Germinal center (tissue), 1 donor: ENCODE data around the gene RIC8A.

Experiments used
- DNase-seq: peaks from one replicate; pipeline ENCODE4 v3.0.0; 2012; ENCODE audit warnings: mixed read lengths, low spot score

The RIC8A gene

DNA sequence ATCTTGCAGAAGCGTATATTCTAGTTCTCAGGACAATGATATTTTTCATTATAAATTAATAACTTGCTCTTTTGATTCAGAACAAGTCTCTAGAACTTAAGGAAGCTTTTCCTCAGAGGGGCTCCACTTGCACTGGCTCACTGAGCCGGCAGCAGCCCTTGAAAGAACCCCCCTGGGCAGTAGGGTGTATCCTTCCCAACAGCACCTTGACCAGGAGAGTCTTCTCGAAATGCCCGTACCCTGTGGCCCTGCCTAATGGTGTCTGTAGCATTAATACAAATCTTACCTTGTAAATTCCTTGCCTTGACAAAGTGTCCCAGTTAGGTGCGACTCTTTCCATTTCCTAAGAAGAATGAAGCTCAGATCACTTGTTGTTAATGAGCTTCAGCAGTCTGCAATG, 42.8 kb downstream of the RIC8A start:
- DNase-seq = no peak

DNA sequence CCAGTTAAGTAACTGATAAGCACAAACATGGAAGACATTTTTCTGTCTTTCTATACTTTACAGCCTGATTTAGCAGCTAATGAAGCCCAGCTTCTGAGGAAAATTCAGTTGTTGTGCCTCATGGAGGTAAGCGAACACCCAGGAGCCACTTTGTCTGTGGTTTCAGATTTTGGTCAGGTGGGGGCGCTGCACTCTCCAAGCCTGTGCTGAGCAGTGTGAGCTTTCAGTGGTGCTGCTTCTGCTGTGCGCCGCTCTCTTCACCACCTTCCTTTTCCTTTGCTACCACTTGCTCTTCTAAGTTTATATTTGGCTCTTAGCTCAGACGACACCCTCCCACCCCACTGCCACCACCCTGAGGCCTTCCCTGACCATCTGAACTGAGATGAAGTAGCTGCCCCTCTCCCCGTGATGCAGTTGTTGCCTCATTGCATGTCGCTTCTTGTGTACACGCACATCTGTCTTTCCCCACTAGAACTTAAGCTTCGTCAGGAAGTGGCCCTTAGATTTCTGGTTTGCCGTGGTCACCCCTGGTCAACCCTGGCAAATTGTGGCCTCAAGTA, 43.3 kb downstream of the RIC8A start:
- DNase-seq = peak; percentile 31

DNA sequence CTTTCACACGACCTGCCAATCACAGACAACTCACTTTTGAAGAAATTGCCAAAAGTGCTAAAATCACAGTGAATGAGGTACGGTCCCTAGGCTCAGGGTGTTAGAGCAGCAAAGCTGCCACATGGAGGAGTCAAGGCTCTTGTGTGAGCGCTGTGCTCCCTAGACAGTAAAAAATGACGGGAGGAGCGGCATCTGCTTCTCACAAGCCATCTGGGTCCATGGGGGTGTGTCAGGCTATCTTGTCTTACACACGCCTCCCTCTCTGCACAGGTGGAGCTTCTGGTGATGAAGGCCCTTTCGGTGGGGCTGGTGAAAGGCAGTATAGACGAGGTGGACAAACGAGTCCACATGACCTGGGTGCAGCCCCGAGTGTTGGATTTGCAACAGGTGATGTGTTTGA, 44.0 kb downstream of the RIC8A start:
- DNase-seq = no peak

- no peak for DNase-seq
These were observed 45.2 kb downstream of the RIC8A start for GRCh38 chr11:252666-253065.

GRCh38 chr11:253160-253885, 45.8 kb downstream of the RIC8A start:
- DNase-seq = no peak

DNA sequence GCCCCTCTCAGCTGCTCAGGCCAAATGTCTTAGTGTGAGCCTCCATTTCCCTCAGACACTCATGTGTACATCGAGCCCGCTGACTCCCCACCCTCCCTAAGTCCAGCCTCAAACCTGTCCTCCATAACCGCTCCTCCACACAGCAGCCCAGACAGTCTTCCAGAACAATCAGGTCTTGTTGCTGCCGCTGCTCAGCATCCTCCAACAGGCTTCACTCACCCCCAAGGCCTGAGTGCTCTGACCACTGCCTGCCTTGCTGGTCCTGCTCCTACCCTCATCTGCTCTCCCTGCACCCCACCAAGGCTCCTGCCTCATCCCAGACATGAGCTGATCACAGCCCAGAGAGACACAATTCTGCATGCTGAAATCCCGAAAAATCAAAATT, 46.4 kb downstream of the RIC8A start:
- no peak for DNase-seq

GRCh38 chr11:255176-255575, 47.7 kb downstream of the RIC8A start:
- no peak for DNase-seq

DNA sequence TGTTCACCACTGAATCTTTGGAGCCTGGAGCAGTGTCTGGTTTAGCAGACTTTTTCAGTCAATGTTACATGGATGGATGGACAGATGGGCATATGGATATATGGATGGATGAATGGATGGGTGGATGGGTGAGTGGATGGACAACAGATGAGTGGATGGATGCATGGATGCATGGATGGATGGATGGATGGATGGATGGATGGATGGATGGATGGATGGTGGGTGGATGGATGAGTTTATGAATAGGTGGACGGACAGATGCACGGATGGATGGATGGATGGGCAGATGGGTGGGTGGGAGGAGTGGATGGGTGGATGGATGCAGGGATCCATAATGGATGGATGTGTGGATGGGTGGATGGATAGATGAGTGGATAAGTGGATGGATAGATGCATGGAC, 48.3 kb downstream of the RIC8A start:
- no peak for DNase-seq

- DNase-seq = no peak
These were observed 49.6 kb downstream of the RIC8A start for GRCh38 chr11:256952-257737.

- DNase-seq = no peak
These were observed 50.4 kb downstream of the RIC8A start for GRCh38 chr11:257766-258493.

- no peak for DNase-seq
These were observed 51.9 kb downstream of the RIC8A start for GRCh38 chr11:259413-259812.

DNA sequence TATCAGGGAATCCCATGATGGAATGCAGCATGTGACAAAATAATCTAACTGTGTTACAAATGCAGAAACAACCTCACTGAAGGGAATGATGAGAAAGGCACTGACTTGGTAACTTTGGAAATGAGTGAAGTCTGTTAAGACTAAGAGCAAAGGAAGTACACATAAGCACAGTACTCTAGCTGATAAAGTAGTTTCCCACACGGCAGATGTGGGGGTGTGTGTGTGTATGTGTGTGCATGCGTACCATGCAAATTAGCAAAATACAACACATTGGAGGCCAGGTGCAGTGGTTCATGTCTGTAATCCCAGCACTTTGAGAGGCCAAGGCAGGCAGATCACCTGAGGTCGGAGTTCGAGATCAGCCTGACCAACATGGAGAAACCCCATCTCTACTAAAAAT, 54.1 kb downstream of the RIC8A start:
- no peak for DNase-seq
